ENCODE data around the gene CAVIN4. TPM values are rescaled to one million over a fixed set of nuclear protein-coding genes. Genes with fewer than 3 reads are reported as not detected.

CAVIN4 gene
- total and polyA plus RNA-seq, 2 of the 13 experiments (the other 11 are each of a cell fraction or from before 2014, with no cell fraction given) = 0.54 to 1.00 TPM

GRCh38 chr9:100598641-100599145, 20.8 kb downstream of the CAVIN4 start (continued):
- no peak for TF ChIP-seq ZNF382 (CRISPR knock-in tag; IDR thresholded peaks at IDR 0.05; ENCODE audit: borderline replicate concordance)
- peak; percentile 21; the same call in 1 of the 2 replicates for TF ChIP-seq NR2C2 (CRISPR knock-in tag; IDR thresholded peaks at IDR 0.05; ENCODE audit: borderline replicate concordance)
- no peak for TF ChIP-seq TRIM22 (IDR thresholded peaks at IDR 0.05)
- no peak for TF ChIP-seq MEIS1 (CRISPR knock-in tag; IDR thresholded peaks at IDR 0.05; ENCODE audit: borderline replicate concordance)
- no peak for TF ChIP-seq ATF5 (CRISPR knock-in tag; IDR thresholded peaks at IDR 0.05; ENCODE audit: low read depth)
- peak; percentile 34; the same call in 1 of the 2 replicates for TF ChIP-seq ZNF770 (CRISPR knock-in tag; IDR thresholded peaks at IDR 0.05)
- 0 out of 2 replicates have a peak, but pooled peaks have one; percentile 37 for TF ChIP-seq ZNF768 (CRISPR knock-in tag; IDR thresholded peaks at IDR 0.05)
- no peak for TF ChIP-seq MED1 (CRISPR knock-in tag; IDR thresholded peaks at IDR 0.05)
- TF ChIP-seq ZBTB26 (CRISPR knock-in tag; IDR thresholded peaks at IDR 0.05; ENCODE audit: borderline replicate concordance) = peak; percentile 64; the same call in 1 of the 2 replicates
- no peak for TF ChIP-seq ZNF430 (CRISPR knock-in tag; IDR thresholded peaks at IDR 0.05)
- no peak for TF ChIP-seq ATM (IDR thresholded peaks at IDR 0.05; ENCODE audit: borderline replicate concordance)
- no peak for TF ChIP-seq SP1 (IDR thresholded peaks at IDR 0.05)
- TF ChIP-seq SP1 (CRISPR knock-in tag; IDR thresholded peaks at IDR 0.05) = no peak
- peak; percentile 57; the same call in 1 of the 2 replicates for TF ChIP-seq U2AF2 (IDR thresholded peaks at IDR 0.05; ENCODE audit: low read depth, low read length)
- TF ChIP-seq MBNL3 (CRISPR knock-in tag; conservative IDR thresholded peaks at IDR 0.05) = no peak
- no peak for TF ChIP-seq ELF4 (CRISPR knock-in tag; IDR thresholded peaks at IDR 0.05; ENCODE audit: borderline replicate concordance)
- no peak for TF ChIP-seq ZNF576 (CRISPR knock-in tag; IDR thresholded peaks at IDR 0.05)
- TF ChIP-seq ZNF720 (CRISPR knock-in tag; IDR thresholded peaks at IDR 0.05) = no peak
- no peak for TF ChIP-seq HIVEP1 (CRISPR knock-in tag; IDR thresholded peaks at IDR 0.05)
- peak; percentile 43; the same call in 1 of the 2 replicates for TF ChIP-seq SP4 (CRISPR knock-in tag; IDR thresholded peaks at IDR 0.05)
- TF ChIP-seq ETV5 (CRISPR knock-in tag; IDR thresholded peaks at IDR 0.05; ENCODE audit: borderline replicate concordance) = peak; percentile 73; the same call in 1 of the 2 replicates
- no peak for TF ChIP-seq ZNF143 (CRISPR knock-in tag; IDR thresholded peaks at IDR 0.05)
- peak; percentile 33; the same call in 1 of the 2 replicates for TF ChIP-seq SALL1 (CRISPR knock-in tag; IDR thresholded peaks at IDR 0.05)
- peak; percentile 39; the same call in 1 of the 2 replicates for TF ChIP-seq ELF1 (CRISPR knock-in tag; IDR thresholded peaks at IDR 0.05)
- TF ChIP-seq IKZF4 (CRISPR knock-in tag; IDR thresholded peaks at IDR 0.05; ENCODE audit: borderline replicate concordance, low read depth, not compliant biosample characterization) = no peak
- 0 out of 2 replicates have a peak, but pooled peaks have one; percentile 37 for TF ChIP-seq CCDC6 (CRISPR knock-in tag; IDR thresholded peaks at IDR 0.05)
- peak; percentile 75; the same call in 1 of the 2 replicates for TF ChIP-seq ZMYM4 (CRISPR knock-in tag; IDR thresholded peaks at IDR 0.05)

Data from HepG2 (cell line).